Measurements from ENCODE around the gene DPH1.
"Not testable (repeated sequence)": the region's sequence is repeated elsewhere in the genome, so short reads cannot be mapped to it uniquely, and the experiment has no call there.

DPH1 gene

GRCh38 chr17:2029911-2030778 lies at the start of gene DPH1:
Gene DPH1 (plus strand): TSS chr17:2030153. CDS start chr17:2030170, 17 bp downstream.
- DNase-seq (ENCODE audit: low read depth): peak; percentile 83

- DNase-seq (ENCODE audit: low read depth): no peak
Observed at GRCh38 chr17:1980665-1981250, 49.2 kb upstream of the DPH1 start.

- not testable (repeated sequence) for DNase-seq (ENCODE audit: low read depth)
Observed at GRCh38 chr17:1982793-1983366, 47.1 kb upstream of the DPH1 start.

- no peak for DNase-seq (ENCODE audit: low read depth)
Observed at GRCh38 chr17:1985093-1985492, 44.9 kb upstream of the DPH1 start.

GRCh38 chr17:1985686-1986085 lies 44.3 kb upstream of the DPH1 start:
- DNase-seq (ENCODE audit: low read depth): no peak

DNA sequence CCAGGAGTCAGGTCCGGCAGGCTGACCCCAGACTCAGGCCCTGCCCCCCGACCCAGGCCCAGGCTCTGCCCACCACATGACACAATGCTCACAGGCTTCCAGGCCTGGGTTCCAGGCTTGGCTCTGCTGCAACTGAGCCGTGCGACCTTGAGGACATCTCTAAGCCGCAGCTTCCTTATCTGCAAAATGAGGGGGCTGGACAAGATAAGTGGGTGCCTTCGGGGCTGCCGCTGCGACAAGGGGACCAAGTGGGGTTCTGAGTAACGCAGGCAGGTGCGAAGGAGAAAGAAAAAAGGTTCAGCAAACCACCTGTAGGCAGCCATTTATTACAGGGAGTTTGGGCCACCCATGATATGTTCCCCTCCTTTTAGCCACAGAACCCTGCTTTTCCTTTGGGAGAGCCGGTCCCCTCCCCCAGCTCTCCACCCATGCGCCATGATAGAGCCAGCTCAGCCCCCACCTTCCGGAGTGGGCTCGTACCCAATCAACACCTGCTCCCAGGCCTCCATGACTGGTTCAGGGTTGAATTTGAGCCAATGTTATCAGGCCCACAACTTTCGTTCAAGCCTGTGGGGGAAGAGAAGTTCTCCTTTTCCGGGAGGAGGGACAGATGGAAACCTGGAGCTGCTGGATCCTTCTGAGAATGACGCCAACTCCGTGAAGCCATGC lies 43.0 kb upstream of the DPH1 start:
- DNase-seq (ENCODE audit: low read depth): no peak

- no peak for DNase-seq (ENCODE audit: low read depth)
Observed at GRCh38 chr17:1989135-1989534, 40.8 kb upstream of the DPH1 start.

- no peak for DNase-seq (ENCODE audit: low read depth)
Observed at GRCh38 chr17:1992541-1992940, 37.4 kb upstream of the DPH1 start.

GRCh38 chr17:1994707-1995106 lies 35.2 kb upstream of the DPH1 start:
- DNase-seq (ENCODE audit: low read depth): no peak

GRCh38 chr17:1995321-1995892 lies 34.5 kb upstream of the DPH1 start:
- DNase-seq (ENCODE audit: low read depth): no peak

DNA sequence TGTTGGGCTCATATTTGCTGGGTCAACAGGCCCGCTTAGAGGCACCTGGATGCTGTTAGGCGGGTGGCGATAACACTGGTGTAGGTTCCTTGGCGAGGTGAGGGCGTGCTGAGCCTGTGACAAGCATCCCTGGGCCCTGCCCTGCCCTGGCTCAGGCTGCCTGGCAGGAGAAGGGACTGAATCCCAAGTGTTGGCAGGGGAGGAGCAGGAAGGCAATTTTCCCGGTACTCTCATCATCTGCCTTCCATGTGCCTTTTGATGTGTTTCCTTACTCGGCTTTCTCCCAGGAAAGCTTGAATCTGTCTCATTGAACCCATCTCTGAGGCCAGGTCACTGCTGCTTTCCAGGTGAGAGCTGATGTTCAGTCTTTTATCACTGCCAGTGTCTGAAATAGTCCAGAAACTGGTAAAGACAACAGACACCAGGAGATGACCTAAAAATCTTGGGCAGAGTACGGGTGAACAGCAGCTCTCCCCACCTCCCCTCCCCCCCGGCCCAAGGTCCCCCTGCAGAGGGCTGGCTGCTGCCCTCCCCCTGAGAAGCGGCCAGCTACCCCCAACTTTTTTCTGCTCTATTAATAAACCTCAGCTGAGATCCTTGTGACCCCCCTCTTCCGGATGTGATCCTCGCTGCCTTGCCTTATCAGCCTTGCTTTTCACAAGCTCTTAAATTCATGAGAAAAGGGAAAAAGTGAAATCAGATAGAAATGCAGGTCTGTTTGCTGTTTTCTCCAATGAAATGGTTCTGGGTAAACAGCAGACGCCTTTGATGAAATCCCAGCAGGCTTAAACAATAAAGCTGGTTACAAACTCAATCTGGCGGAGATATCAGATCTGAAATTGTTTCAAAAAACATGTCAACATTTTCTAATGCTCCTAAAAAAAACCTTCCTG lies 33.8 kb upstream of the DPH1 start:
- no peak for DNase-seq (ENCODE audit: low read depth)

DNA sequence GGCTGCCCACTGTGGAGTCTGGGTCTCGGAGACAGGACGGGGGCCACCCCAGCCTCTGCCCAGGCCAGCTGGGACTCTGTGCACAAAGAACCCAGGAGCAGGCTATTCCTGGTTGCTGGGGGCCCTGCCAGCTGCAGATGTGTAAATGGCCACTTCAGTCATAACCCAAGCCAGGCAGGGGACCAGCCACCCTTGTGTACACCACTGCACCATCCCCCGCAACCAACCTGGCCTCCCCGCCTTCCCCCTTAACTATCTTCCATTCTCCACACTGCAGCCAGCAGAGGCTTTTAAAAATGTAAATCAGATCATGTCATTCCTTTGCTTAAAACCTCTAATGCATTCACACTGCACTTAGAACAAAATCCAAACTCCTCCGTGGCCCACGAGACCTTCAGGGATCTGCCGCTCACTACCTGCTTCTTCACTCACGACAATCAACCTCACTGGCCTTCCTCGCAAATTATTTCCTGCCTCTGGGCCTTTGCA lies 33.1 kb upstream of the DPH1 start:
- no peak for DNase-seq (ENCODE audit: low read depth)

DNA sequence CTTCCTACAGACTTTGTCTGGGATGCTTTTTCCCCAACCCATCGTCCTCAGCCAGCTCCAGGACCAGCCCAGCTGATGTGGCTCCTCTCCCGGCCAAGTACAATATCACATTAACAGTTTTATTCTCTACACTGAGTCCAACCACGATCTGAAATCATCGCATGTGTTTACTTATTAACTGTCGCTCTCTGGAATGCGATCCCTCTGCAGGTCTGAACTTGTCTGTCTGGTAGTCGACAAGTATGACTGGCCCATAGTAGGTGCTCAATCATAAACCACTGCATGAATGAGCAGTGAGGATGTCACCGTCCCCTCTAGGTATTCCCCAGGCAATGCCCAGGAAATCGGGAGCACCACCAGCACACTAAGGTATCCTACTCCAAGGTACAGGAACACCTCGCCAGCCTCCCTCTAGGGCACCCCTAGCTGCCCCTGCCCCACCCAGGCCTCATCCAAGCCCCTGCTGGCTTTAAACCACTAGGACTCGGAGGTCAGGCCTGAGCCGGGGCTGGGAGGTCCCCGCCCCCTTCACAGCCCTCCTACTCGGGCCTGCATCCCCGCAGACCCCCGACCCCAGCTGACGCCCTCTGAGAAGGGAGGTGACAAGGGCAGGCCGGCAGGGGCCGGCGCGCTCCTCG lies 32.5 kb upstream of the DPH1 start:
- DNase-seq (ENCODE audit: low read depth): no peak

DNA sequence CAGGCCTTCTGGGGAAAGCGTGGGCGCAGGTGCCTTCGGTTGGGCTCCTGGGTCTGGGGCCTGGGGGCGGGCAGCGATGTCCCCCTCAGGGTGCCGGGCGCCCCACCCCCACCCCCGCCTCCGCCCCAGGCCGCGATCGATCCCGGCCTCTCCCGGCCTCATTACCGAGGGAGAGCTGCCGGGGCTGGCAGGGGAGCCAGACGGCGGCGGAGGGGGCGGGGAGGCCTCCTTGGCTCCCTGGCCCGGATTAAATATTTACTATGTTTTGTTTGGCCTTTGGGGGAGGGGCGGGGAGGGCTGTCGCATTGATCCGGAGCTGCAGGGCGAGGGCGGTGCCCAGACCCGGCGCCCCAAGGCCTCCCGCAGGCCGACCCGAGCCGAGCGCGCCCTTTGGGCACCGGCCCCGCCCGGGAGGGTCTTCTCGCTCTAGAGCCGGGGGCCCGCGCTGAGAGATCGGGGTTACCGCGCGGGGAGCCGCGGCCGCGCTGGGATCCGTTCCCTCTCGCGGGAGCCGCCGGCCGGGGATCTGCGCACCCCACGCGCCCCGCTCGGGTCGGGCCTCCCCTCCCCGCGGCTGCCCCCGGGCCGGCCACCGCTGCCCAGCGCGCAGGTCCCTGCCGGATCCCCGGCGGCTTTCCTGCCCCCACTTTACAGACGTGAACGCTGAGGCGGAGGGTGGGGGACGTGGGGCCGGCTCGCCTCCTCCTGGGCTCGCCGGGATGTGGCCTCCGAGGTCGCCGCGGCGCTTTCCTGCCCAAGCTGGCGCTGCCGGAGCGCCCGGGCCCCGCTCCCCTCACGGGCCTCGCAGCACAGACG lies 31.8 kb upstream of the DPH1 start:
- no peak for DNase-seq (ENCODE audit: low read depth)

DNA sequence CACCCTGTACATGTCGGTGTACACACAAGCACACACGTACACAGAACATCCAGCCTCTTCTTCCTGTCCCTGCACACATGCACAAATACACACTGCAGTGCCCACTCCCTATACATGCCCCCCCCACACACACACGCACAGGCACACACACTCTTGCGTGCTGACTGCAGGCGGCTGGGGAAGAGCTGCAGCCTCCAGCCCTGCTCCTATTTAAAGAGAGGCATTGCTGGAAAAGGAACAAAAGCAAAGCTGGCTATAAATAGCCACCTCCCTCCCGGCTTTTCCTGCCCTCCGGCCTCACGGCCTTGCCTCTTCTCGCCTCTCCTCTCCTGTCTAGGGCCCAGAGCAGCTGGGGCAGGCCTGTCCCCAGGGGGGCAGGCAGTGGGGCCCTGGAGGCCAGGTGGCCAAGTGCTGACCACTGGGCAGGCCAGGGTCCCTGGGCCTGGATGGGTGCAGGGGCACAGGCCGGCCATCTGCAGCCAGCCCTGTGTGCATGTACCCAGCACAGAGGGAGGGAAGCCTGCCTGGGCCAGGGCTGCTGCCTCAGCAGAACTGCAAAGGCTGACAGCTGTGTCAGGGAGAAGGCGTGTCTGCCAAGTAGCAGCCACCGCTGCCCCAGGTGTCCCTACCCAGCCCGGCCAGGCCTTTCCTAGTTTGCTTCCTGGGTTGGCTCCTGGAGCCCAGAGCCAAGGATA lies 30.2 kb upstream of the DPH1 start:
- no peak for DNase-seq (ENCODE audit: low read depth)

DNA sequence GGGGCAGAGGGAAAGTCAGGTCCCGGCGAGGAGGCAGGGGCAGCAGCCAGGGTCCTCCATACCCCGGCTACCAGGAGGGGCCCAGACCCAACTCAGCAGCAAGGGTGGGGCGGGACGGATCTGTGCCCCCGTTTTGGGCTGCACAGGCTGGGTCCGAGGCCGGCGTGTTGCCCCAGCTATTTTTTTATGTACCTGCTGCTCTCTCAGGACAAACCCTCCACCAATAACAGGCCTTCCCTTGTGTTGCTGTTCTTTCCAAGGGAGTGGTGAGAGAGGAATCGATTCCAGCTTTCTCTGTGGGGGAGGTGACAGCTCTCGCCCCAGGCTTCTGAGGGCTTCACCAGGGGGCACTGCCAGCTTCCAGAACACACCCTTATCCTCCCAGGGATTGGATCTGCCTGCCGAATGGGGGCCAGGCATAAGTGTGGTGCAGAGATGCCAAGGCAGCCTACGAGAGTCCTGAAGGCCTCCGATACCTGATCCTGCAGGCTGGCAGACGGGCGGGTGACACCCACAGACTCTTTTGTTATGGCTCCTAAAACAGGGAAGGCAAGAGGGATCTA lies 27.1 kb upstream of the DPH1 start:
- DNase-seq (ENCODE audit: low read depth): no peak

DNA sequence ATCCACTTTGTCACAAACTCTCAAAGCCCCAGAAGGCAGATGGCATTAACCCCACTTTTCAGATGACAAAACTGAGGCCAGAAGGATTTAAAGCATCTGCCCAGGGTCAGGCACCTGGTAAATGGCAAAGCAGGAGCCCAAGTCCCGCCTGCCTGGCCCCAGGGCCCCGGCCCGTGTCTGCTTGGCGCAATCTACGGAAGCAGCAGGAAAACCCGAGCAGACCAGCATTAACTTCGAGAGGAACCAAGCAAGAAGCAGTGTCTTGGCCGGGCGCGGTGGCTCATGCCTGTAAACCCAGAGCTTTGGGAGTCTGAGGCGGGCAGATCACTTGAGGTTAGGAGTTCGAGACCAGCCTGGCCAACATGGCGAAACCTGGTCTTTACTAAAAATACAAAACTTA lies 26.4 kb upstream of the DPH1 start:
- no peak for DNase-seq (ENCODE audit: low read depth)

DNA sequence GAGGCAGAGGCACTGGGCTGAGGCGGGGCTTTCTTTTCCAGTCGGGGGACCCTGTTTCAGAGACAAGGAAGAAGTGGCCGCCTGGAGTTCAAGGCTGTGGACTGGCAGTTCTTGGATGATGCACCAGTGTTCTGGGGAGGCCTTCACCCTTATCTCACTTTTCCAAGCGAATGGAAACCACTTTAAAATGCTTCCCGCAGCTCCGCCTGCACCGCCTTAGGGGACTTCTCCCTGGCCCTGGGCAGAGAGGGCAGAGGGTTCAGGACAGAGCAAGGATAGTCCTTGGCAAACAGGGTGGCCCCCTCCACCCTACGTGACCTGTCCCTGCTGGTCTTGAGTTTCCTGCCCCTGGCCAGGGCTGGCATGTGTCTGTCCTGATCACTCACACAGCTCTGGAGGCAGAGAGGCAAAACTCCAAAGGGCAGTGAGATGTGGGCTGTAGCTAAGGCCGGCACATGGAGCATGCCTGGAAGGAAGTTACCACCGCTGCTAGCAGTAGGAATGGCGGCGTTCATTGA lies 25.5 kb upstream of the DPH1 start:
- no peak for DNase-seq (ENCODE audit: low read depth)

Data from activated T-helper 9 cell treated with anti-CD3 and anti-CD28 coated beads, Interleukin-2, amount 50 U/mL, for 16 hours (primary cell).